ENCODE results near the gene SYT2.

GRCh38 chr1:202703191-202703590 is 7.1 kb downstream of the SYT2 start:
- TF ChIP-seq POLR2A (IDR thresholded peaks at IDR 0.05; ENCODE audit: low read length), result no peak
- TF ChIP-seq GATA1 (IDR thresholded peaks at IDR 0.05; ENCODE audit: low read depth, low read length), result no peak

Measured in erythroblast (primary cell).